HFFc6 (cell line): ENCODE results near the gene CDH13. TPM values are rescaled to one million over a fixed set of nuclear protein-coding genes. Genes with fewer than 3 reads are reported as not detected.

Experiments used
- DNase-seq: peaks from one replicate; pipeline ENCODE4 v3.0.0-alpha.2; 2018
- H3K27ac Mint-ChIP-seq: 2 replicates; pipeline ENCODE4 v1.8.0; 2020; ENCODE audit warnings: mild to moderate bottlenecking, mixed read lengths
- H3K27me3 Mint-ChIP-seq: 2 replicates; pipeline ENCODE4 v1.8.0; 2021; ENCODE audit warnings: mild to moderate bottlenecking, moderate library complexity, mixed read lengths; ENCODE audit not compliant: insufficient read depth
- H3K36me3 Mint-ChIP-seq: 2 replicates; pipeline ENCODE4 v1.8.0; 2021; ENCODE audit warnings: low read depth, mixed read lengths
- H3K4me1 Mint-ChIP-seq: 2 replicates; pipeline ENCODE4 v1.8.0; 2020; ENCODE audit warnings: low read depth, mixed read lengths
- H3K4me3 Mint-ChIP-seq: 2 replicates; pipeline ENCODE4 v1.8.0; 2020; ENCODE audit warnings: mild to moderate bottlenecking, moderate library complexity, mixed read lengths
- H3K9me3 Mint-ChIP-seq: 2 replicates; pipeline ENCODE4 v1.8.0; 2020; ENCODE audit warnings: mild to moderate bottlenecking, mixed read lengths
- total RNA-seq, 6 experiments: library from RNA; stranded (reverse); fragmentation: NEBNext Ultra II Directional; extraction: Animal tissue kit (Norgen Biotek cat#: 25700); gene quantifications; 2 replicates in 1 of 6; 3 replicates in 5 of 6; pipeline ENCODE4 v1.2.3, GENCODE V29; 2021
- TF ChIP-seq, protein P1 (sequence below): fragments of 200-600 bp; sonication (generic); IDR thresholded peaks from 2 replicates; pipeline ENCODE4 v1.5.0; 2021; ENCODE audit warnings: antibody characterized with exemption, mild to moderate bottlenecking

The CDH13 gene
- total RNA-seq, 6 experiments from 2014 or later: 3.6 to 14.7 (median 4.7) TPM

DNA sequence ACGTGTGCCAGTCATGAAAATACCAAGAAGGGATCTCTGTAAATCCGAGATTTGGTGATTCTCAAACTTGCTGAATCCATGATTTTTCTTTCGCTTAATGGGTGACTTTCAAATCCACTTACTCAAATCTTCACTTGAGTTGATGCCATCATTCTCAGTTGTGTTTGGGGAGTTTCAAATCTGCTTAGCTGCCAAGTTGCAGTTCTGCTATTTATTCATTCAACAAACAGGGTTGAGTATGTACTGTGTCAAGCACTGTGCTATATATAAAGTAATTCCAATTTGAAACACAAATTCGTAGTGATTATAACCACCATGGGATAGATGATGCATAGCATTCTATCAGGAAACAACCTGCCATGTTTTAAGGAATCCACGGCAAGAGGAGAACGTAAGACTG lies 394.3 kb downstream of the CDH13 start:
- H3K27ac Mint-ChIP-seq: no peak overlapping the region
- no peak for DNase-seq
- peaks cover 5% of the 10 kb centered on the region; the same call in 1 of the 2 replicates for H3K4me1 Mint-ChIP-seq
- H3K4me3 Mint-ChIP-seq: no peak overlapping the region
- no peaks in the 10 kb centered on the region for H3K27me3 Mint-ChIP-seq
- TF ChIP-seq, protein P1, sequence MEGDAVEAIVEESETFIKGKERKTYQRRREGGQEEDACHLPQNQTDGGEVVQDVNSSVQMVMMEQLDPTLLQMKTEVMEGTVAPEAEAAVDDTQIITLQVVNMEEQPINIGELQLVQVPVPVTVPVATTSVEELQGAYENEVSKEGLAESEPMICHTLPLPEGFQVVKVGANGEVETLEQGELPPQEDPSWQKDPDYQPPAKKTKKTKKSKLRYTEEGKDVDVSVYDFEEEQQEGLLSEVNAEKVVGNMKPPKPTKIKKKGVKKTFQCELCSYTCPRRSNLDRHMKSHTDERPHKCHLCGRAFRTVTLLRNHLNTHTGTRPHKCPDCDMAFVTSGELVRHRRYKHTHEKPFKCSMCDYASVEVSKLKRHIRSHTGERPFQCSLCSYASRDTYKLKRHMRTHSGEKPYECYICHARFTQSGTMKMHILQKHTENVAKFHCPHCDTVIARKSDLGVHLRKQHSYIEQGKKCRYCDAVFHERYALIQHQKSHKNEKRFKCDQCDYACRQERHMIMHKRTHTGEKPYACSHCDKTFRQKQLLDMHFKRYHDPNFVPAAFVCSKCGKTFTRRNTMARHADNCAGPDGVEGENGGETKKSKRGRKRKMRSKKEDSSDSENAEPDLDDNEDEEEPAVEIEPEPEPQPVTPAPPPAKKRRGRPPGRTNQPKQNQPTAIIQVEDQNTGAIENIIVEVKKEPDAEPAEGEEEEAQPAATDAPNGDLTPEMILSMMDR: no peak
- H3K9me3 Mint-ChIP-seq: peaks cover 10% of the 10 kb centered on the region
- H3K36me3 Mint-ChIP-seq: peaks cover 5% of the 10 kb centered on the region; the same call in 1 of the 2 replicates

DNA sequence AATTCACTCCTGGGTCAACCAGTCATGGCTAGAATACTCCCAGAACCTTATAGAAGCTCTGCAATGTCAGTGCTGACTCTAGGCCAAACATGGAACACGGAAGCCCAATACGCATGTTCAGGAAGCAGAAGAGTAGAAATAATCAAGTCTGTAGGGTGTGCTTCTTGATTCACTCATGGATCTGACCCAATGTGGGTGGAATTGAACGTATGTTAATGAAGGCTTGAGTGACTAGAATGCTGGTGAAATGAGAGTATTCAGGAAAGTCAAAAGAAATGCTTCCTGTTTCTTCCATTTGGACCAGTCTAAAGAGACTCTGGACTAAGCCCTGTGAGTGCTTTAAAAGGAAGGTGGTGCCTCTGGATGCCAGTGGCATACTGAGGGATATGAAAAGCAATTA lies 395.0 kb downstream of the CDH13 start:
- Mint-ChIP-seq H3K4me1 (peaks cover 5% of the 10 kb centered on the region; the same call in 1 of the 2 replicates), H3K27me3 (no peaks in the 10 kb centered on the region), H3K36me3 (peaks cover 5% of the 10 kb centered on the region; the same call in 1 of the 2 replicates), H3K27ac (no peak overlapping the region), H3K4me3 (no peak overlapping the region), H3K9me3 (peaks cover 10% of the 10 kb centered on the region)
- TF ChIP-seq, protein P1: no peak
- no peak for DNase-seq

DNA sequence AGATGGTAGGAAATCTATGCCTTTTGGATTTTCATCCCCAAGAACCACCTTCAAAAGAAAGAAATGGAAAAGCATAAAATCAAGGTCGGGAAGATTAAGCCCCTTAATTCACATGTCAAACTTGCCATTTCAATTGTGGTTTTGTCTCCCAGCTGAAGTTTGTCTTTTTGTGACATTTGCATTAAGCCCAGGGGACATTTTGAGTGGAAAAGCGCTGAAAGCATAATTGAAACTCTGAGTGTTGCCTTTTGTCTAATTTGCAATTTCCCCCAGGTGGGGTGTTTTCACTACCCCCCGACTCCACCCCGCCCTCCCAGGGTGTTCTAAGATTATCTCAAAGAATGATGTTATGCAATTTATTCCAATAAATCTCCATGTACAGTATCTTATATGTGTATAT lies 396.2 kb downstream of the CDH13 start:
- Mint-ChIP-seq H3K27ac (no peak overlapping the region), H3K4me1 (peaks cover 5% of the 10 kb centered on the region; the same call in 1 of the 2 replicates), H3K27me3 (no peaks in the 10 kb centered on the region), H3K4me3 (no peak overlapping the region), H3K36me3 (peaks cover 5% of the 10 kb centered on the region; the same call in 1 of the 2 replicates), H3K9me3 (peaks cover 13% of the 10 kb centered on the region)
- TF ChIP-seq, protein P1: no peak
- DNase-seq: no peak

DNA sequence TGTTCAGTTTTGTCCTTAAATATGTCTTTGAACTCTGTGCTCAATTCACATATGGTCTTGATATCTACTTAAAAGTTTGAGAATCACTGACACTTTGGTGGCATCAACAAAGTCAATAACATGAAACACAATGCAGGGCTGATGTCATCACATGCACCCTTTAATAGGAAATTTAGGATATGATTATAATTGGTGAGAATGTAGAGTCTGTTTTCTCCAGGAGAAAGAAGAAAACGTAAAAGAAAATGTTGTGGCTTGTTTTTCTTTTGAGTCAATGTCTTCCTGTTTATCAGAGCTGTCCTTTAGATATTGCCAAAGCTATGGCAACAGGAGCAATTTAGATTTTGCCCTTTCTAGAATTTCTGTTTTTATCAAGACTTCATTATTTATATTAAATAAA lies 396.9 kb downstream of the CDH13 start:
- H3K27me3 Mint-ChIP-seq: no peaks in the 10 kb centered on the region

DNA sequence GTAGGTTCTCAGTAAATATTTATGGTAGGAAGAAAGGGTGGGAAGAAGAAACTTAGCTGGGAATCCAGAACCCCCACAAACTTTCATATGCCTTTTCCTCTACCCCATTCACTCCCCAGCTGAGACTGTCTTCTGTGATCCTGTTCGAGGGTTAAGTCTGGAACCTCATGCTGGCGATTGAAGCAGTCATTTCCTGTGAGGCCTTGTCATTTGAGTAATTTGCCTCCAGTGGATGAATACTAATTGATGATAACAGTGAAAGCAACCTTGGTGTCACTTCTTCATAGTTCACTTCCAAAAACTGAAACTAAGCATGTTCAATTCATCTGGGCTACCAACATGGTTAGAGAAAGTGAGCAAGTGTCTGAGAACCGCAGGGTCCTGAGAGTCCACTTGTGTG lies 401.2 kb downstream of the CDH13 start:
- no peak overlapping the region for H3K4me3 Mint-ChIP-seq
- DNase-seq: no peak
- no peaks in the 10 kb centered on the region for H3K27me3 Mint-ChIP-seq
- H3K9me3 Mint-ChIP-seq: peaks cover 24% of the 10 kb centered on the region
- TF ChIP-seq, protein P1: no peak
- H3K36me3 Mint-ChIP-seq: peaks cover 5% of the 10 kb centered on the region; the same call in 1 of the 2 replicates
- peaks cover 5% of the 10 kb centered on the region; the same call in 1 of the 2 replicates for H3K4me1 Mint-ChIP-seq
- no peak overlapping the region for H3K27ac Mint-ChIP-seq

More for the DNA sequence above, 396.9 kb downstream of the CDH13 start:
- Mint-ChIP-seq H3K9me3 (peaks cover 13% of the 10 kb centered on the region), H3K4me1 (peaks cover 5% of the 10 kb centered on the region; the same call in 1 of the 2 replicates), H3K27ac (no peak overlapping the region), H3K36me3 (peaks cover 5% of the 10 kb centered on the region; the same call in 1 of the 2 replicates), H3K4me3 (no peak overlapping the region)
- DNase-seq: no peak
- TF ChIP-seq, protein P1: no peak
